GM23338 (cell line): Measurements from ENCODE around the gene PTPRC.

ENCODE experiments used
- CREB1 ChIP-seq: fragments of 250-450 bp; sonication (Bioruptor Pico); IDR thresholded peaks from 2 replicates; pipeline ENCODE4 v1.5.0; 2020; ENCODE audit warnings: low read depth, mild to moderate bottlenecking, moderate library complexity
- CTCF ChIP-seq, 2 experiments: fragments of 200-600 bp in 1 of 2; sonication (generic) in 1 of 2; conservative IDR thresholded peaks; 2 replicates each; pipeline versions ENCODE4 v1.5.1 to v1.6.1; 2016 to 2017; ENCODE audit warnings: antibody characterized with exemption in 2 of 2, low read depth in 2 of 2, mild to moderate bottlenecking in 2 of 2, moderate library complexity in 1 of 2
- ETS1 ChIP-seq: IDR thresholded peaks from 2 replicates; pipeline ENCODE4 v1.6.1; 2016; ENCODE audit warnings: antibody characterized with exemption
- EZH2 ChIP-seq: fragments of 200-600 bp; sonication (generic); IDR thresholded peaks from one replicate; pipeline ENCODE4 v1.8.0; 2017; ENCODE audit warnings: antibody characterized with exemption, mild to moderate bottlenecking, low read depth; ENCODE audit not compliant: unreplicated experiment
- EZH2phosphoT487 ChIP-seq: fragments of 200-600 bp; sonication (generic); IDR thresholded peaks from one replicate; pipeline ENCODE4 v1.8.1; 2018; ENCODE audit warnings: antibody characterized with exemption; ENCODE audit not compliant: unreplicated experiment
- JUNB ChIP-seq: IDR thresholded peaks from one replicate; pipeline ENCODE4 v1.6.1; 2016; ENCODE audit warnings: antibody characterized with exemption; ENCODE audit not compliant: unreplicated experiment
- POLR2AphosphoS5 ChIP-seq: IDR thresholded peaks from 2 replicates; pipeline ENCODE4 v1.6.1; 2016; ENCODE audit warnings: antibody characterized with exemption, low read depth
- REST ChIP-seq: IDR thresholded peaks from one replicate; pipeline ENCODE4 v1.6.1; 2018; ENCODE audit warnings: antibody characterized with exemption; ENCODE audit not compliant: unreplicated experiment
- STAT1 ChIP-seq: IDR thresholded peaks from one replicate; pipeline ENCODE4 v1.6.1; 2016; ENCODE audit warnings: antibody characterized with exemption; ENCODE audit not compliant: unreplicated experiment
- ZNF331 ChIP-seq: fragments of 250-450 bp; sonication (Bioruptor Pico); IDR thresholded peaks from 2 replicates; pipeline ENCODE4 v1.5.0; 2020; ENCODE audit warnings: low read depth, mild to moderate bottlenecking, moderate library complexity

- TF ChIP-seq CTCF (conservative IDR thresholded peaks at IDR 0.05; ENCODE audit: low read depth in 2 of 2) (no peak), EZH2 (no peak), POLR2AphosphoS5 (no peak), EZH2phosphoT487 (no peak), STAT1 (no peak), REST (no peak), ZNF331 (no peak), CREB1 (CRISPR knock-in tag) (no peak), JUNB (no peak), ETS1 (no peak)
Measured at GRCh38 chr1:198640174-198640573, 1.3 kb downstream of the PTPRC start.
